Measurements from ENCODE around the gene JKAMP.

Gene JKAMP

DNA sequence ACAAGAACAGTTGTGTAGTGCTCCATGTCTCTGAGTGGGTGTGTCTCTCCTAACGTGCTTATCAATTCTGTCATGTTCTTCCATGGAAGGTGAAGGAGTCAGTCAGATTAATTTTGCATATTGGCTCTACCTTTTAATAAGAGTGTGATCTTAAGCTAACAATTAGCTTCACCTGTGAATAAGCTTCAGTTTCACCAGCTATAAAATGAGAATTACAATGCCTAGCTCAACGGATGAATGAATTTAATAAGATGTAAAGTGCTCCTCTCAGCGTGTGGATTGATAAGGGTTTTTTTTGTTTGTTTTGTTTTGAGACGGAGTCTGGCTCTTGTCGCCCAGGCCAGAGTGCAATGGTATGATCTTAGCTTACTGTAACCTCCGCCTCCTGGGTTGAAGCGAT is 59.6 kb downstream of the JKAMP start:
- no peak for DNase-seq

- no peak for DNase-seq
Measured at GRCh38 chr14:59547310-59547709, 63.0 kb downstream of the JKAMP start.

Measured in Kasumi-1 (cell line).